Skeletal muscle cell (primary cell): ENCODE measurements around the gene TMEM205.
"Not testable (repeated sequence)": the region's sequence is repeated elsewhere in the genome, so short reads cannot be mapped to it uniquely, and the experiment has no call there.

Experiments
- DNase-seq: peaks from one replicate; pipeline ENCODE4 v3.0.0-alpha.2; 2010; ENCODE audit warnings: low read depth
- H3K4me3 ChIP-seq: 2 replicates; pipeline ENCODE4 v1.5.1; 2011; ENCODE audit warnings: low read depth, mild to moderate bottlenecking, control low read depth, low read length, moderate library complexity

The TMEM205 gene

DNA sequence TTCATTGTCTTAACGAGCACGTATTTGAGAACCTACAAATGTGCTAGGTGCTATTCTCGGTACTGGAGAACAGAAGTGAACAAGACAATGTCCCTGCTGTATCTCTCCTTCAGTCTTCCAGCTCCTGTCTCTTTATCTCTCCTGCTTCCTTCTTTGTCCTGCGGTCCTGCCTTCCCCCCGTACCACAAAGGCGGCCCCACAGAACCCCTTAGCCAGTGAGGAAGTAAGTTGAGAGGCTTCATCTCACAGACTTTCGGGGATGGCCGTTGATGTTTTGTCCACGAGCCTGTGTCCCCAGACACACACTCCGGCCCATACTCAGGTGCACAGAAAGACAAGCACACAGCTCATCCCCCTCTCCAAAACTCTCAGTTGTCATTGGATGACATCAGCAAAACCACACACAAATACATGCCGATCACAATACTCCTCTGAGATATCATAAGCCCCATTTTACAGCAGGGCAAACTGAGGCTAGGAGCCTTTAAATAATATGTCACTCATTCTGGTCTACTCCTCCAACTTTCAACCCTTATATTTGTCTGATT is 27.9 kb upstream of the TMEM205 start:
- DNase-seq: no peak
- peak overlapping the region; percentile 69 for H3K4me3 ChIP-seq

GRCh38 chr19:11373166-11373884 is 27.3 kb upstream of the TMEM205 start:
- no peak overlapping the region for H3K4me3 ChIP-seq
- no peak for DNase-seq

- no peak overlapping the region for H3K4me3 ChIP-seq
- DNase-seq: no peak
Observed at GRCh38 chr19:11370744-11371143, 24.7 kb upstream of the TMEM205 start.

- no peak overlapping the region for H3K4me3 ChIP-seq
- no peak for DNase-seq
Observed at GRCh38 chr19:11367528-11367927, 21.5 kb upstream of the TMEM205 start.

GRCh38 chr19:11365557-11366117 is 19.6 kb upstream of the TMEM205 start:
- no peak overlapping the region for H3K4me3 ChIP-seq
- no peak for DNase-seq

- DNase-seq: no peak
- no peak overlapping the region for H3K4me3 ChIP-seq
Observed at GRCh38 chr19:11364935-11365334, 18.9 kb upstream of the TMEM205 start.

- no peak overlapping the region for H3K4me3 ChIP-seq
- DNase-seq: no peak
Observed at GRCh38 chr19:11364296-11364904, 18.3 kb upstream of the TMEM205 start.

DNA sequence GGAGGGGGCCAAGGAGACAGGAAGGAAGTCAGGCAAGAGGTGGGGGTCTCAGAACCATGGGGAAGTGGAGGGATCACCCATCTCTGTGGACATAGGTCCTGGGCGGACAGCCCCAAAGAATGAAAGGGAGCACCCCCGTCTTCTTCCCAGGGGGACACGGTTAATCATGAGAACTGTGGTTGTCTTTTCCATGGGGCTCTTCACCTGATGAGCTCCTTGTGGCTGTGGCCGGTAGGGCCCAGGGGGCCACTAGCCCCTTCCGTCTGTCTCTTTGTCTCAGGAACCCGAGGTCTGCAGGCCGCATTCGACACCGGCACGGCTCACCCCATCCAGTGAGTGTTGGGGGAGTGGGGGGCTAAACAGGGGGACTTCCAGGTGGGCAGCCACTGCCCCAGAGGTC is 17.8 kb upstream of the TMEM205 start:
- no peak overlapping the region for H3K4me3 ChIP-seq
- no peak for DNase-seq

DNA sequence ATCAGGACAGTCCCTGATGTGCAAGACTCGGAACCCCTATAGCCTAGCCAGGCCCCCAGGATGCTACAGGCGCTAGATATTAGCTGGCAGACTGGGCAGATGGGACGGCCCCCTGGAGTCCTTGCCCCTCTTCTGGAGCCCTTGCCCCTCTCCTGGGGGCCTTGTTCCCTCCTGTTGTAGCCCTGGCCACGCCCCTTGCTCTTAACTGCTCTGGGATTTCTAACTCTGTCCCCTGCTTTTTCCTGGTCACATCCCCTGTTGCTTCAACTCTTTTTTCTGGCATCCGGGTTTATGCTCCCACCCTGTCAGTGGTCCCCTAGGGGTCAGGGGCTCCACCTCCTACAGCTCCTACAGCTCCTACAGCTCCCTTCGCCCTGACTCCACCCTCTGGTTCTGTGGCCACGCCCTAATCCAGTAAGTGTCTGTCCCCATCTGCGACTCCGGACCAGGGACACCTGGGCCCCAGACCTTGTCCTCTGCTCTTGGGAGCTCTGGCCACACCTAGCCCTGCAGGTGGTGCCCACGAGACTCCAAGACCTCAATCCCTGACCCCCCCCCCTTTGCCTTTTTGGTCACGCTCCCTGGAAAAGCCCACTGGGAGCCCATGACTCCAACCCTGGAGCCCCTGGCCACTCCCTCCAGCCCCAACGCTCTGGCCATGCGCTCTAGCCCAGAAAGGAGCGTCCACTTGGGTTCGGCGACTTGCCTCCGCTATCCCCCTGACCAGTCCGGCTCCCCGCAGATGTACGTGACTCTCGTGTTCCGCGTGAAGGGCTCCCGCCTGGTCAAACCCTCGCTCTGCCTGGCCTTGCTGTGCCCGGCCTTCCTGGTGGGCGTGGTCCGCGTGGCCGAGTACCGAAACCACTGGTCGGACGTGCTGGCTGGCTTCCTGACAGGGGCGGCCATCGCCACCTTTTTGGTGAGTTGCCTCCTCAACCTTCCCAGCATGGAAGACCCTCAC is 16.0 kb upstream of the TMEM205 start:
- no peak overlapping the region for H3K4me3 ChIP-seq
- no peak for DNase-seq

DNA sequence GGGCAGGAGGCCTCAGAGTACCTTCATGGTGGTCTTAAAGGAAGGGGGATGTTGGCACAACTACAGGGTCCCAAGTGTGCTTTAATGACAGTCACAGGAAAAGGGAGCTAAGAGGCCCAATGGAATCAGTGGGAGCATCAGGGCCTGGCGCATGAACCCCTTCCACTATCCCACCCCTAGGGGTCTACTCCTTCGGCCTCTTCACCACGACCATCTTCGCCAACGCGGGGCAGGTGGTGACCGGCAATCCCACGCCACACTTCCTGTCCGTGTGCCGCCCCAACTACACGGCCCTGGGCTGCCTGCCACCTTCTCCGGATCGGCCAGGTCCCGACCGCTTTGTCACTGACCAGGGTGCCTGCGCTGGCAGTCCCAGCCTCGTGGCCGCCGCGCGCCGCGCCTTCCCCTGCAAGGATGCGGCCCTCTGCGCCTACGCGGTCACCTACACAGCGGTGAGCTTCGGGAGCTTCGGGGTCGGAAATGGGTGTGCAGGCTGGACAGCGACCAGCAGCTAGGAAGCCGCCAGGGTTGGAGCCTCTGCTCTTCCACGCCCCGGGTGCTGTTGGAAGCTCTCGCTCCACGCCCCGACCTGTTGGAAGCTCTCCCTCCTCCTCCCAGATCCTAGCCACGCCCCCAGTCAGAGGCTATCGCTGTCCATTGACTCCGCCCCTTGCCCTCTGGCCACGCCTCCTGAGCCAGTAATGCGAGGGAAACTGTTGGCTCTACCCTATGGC is 15.1 kb upstream of the TMEM205 start:
- no peak overlapping the region for H3K4me3 ChIP-seq
- no peak for DNase-seq

GRCh38 chr19:11359421-11359820 is 13.4 kb upstream of the TMEM205 start:
- H3K4me3 ChIP-seq: no peak overlapping the region
- DNase-seq: no peak

DNA sequence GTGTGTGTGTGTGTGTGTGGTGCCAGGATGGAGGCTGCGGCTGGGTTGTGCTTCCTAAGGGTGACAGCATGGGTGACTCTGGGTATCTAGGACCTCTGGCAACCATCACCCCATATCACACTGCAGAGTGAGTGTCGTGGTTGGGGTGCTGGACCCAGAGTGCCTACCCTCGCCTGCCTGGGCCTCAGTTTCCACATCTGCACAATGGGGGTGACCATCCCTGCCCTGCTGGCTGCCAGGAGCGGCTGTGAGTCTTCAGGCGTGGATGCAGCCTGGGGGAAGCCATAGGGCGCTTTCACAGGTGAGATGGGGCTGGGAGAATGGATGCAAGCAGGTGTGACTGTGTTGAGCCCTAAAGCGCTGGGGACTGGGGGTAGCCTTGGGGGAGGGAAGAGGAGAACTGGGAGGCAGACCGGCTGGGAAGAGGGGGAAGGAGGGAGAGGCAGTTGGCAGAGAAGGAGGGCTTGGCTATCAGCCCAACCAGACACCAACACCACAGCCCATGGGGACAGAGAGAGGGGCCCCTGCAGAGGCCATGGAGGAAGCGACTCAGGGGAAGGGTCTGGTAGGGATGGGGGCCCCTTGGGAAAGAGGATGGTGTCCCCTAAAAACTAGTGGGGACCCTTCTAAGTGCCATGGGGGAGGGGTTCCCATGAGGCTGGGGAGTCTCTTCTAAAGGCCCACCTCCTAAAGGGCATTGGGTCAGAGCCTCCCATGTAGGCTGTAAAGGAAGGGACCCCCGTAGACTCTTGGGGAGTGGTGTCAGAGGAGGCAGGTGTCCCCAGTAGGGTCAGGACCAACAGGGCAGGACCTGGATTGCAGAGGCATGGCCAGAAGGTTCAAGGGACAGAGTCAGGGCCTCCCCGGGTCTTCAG is 10.8 kb upstream of the TMEM205 start:
- no peak overlapping the region for H3K4me3 ChIP-seq
- DNase-seq: no peak

- H3K4me3 ChIP-seq: peak overlapping the region; percentile 67
- DNase-seq: no peak
Observed at GRCh38 chr19:11356074-11356397, 10.0 kb upstream of the TMEM205 start.

DNA sequence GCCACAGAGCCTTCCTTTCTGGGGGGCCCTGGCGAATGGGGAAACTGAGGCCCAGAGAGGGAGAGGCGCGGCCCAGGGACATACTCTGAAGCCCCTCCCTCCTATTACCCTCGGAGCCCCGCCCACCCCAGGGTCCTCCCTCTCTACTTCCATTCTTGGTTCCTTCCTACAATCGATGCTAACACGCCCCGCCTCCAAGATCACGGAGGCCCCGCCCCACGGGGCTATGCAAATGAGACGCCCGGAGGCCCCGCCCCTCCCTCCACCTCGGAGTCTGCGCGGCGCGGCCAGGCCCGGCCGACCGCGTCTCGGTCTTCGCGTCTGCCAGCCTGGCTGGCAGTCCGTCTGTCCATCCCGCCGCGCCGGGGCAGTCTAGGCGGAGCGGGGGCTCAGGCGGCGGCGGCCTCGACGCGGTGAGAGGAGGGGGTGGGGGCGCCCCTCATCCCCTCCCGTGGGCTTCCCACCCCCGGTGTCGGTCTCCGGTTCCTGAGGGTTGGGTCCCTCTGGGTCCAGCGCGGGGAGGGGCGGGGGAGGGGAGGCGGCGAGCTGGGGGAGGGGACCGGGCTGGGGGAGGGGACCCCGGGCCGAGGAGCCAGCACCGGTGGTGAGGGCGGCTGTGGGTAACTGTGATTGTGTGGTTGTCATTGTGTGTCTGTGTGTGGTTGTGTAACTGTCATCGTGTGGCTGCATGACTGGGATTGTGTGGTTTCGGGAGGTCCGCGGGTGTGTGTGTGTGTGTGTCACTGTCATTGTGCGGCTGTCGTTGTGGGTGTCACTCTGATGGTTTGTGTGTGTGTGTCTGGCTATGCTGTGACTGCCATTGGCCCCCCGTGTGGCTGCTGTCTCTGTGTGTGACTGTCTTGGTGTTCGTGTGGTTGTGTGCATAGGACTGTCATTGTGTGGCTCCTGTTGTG is 9.3 kb upstream of the TMEM205 start, which contains the start of gene PLPPR2:
PLPPR2 (plus strand) TSS at position 273 of the 914 bp plus-strand sequence. CDS start 2,242 bp downstream, outside the sequence.
- DNase-seq: peak; percentile 48
- H3K4me3 ChIP-seq: peak within 1 kb of the TSS; percentile 67

- H3K4me3 ChIP-seq, DNase-seq: not testable (repeated sequence)
Observed at GRCh38 chr19:11354102-11354501, 8.0 kb upstream of the TMEM205 start.

GRCh38 chr19:11349171-11349570 is 3.1 kb upstream of the TMEM205 start:
- H3K4me3 ChIP-seq: no peak overlapping the region
- no peak for DNase-seq

DNA sequence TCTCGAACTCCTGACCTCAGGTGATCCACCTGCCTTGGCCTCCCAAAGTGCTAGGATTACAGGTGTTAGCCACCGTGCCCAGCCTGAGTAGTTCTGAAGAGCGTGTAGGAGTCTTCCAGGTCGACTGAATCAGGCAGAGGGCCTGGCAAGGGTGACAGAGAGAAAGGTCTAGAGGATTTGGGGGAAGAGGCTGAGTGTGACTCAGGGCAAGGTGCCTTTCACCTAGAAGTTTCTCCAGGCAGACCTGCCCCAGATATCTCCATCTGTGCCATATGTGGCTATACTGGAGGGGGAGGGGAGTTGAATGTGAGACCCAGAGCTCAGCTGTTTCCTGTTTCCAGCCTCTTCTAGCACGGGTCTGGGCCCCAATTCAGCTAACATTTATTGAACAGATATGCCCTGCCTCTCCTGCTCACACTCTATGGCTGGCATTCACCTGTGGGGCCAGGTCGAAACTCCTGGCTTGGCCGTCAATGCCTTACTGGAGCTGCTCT is 1.5 kb upstream of the TMEM205 start:
- H3K4me3 ChIP-seq: no peak overlapping the region

More for the DNA sequence above, 1.5 kb upstream of the TMEM205 start:
- DNase-seq: no peak
